ENCODE results near the gene ZCCHC14.

DNA sequence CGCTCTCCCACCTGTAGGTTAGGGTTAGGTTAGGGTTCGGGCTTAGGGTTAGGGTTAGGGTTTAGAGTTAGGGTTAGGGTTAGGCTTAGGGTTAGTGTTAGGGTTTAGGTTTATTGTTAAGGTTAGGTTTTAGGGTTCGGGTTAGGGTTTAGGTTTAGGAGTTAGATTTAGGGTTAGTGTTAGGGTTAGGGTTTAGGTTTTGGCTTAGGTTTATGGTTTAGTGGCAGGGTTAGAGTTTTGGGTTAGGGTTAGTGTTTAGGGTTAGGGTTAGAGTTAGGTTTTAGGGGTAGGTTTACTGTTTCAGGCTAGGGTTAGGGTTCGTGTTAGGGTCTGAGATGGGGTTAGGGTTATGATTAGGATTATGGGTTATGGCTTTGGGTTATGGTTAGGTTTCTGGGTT lies 31.6 kb upstream of the ZCCHC14 start:
- TF ChIP-seq, protein P1, sequence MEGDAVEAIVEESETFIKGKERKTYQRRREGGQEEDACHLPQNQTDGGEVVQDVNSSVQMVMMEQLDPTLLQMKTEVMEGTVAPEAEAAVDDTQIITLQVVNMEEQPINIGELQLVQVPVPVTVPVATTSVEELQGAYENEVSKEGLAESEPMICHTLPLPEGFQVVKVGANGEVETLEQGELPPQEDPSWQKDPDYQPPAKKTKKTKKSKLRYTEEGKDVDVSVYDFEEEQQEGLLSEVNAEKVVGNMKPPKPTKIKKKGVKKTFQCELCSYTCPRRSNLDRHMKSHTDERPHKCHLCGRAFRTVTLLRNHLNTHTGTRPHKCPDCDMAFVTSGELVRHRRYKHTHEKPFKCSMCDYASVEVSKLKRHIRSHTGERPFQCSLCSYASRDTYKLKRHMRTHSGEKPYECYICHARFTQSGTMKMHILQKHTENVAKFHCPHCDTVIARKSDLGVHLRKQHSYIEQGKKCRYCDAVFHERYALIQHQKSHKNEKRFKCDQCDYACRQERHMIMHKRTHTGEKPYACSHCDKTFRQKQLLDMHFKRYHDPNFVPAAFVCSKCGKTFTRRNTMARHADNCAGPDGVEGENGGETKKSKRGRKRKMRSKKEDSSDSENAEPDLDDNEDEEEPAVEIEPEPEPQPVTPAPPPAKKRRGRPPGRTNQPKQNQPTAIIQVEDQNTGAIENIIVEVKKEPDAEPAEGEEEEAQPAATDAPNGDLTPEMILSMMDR (IDR thresholded peaks at IDR 0.05): no peak
- no peak for TF ChIP-seq POLR2A (IDR thresholded peaks at IDR 0.05)
